Measurements from ENCODE around the gene SLCO3A1.

SLCO3A1 gene

GRCh38 chr15:92073044-92073785, 219.7 kb downstream of the SLCO3A1 start:
- Histone ChIP-seq H3K9ac (ENCODE audit: low read depth in 1 of 2, low read length in 2 of 2) (no peak overlapping the region), H3K4me3 (ENCODE audit: low read length in 2 of 2) (no peak overlapping the region), H3K9me3 (ENCODE audit: control insufficient read depth in 2 of 2, low read length in 2 of 2) (no peaks in the 10 kb centered on the region), H3K27me3 (ENCODE audit: control insufficient read depth in 2 of 2, insufficient read depth in 2 of 2, low read length in 2 of 2) (no peaks in the 10 kb centered on the region), H3K27ac (ENCODE audit: low read depth in 2 of 2, low read length in 2 of 2) (no peak overlapping the region), H3K4me1 (ENCODE audit: control insufficient read depth in 2 of 2, insufficient read depth in 2 of 2, low read length in 2 of 2) (peaks cover 0 to 10% of the 10 kb centered on the region in 2 donors), H3K36me3 (ENCODE audit: control insufficient read depth in 2 of 2, insufficient read depth in 2 of 2, low read length in 2 of 2) (no peaks in the 10 kb centered on the region)

DNA sequence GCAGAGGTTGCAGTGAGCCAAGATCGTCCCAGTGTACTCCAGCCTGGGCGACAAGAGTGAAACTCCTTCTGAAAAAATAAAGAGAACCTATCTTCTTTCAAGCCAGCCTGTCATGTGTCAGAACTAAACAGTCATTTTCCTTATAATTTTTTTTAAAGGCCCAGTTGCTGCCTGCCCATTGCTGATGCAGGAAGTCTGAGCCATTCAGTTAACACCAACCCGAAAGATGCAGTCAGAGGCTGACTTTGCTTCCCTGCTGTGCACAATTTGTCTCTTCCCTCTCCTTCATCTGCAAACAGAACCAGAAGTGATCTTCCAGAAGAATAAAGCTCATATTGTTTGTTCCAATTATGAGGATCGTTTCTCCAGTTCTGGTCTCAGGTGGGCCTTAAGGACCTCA, 220.6 kb downstream of the SLCO3A1 start:
- Histone ChIP-seq H3K9me3 (ENCODE audit: control insufficient read depth in 2 of 2, low read length in 2 of 2) (no peaks in the 10 kb centered on the region), H3K27ac (ENCODE audit: low read depth in 2 of 2, low read length in 2 of 2) (no peak overlapping the region), H3K27me3 (ENCODE audit: control insufficient read depth in 2 of 2, insufficient read depth in 2 of 2, low read length in 2 of 2) (no peaks in the 10 kb centered on the region), H3K4me3 (ENCODE audit: low read length in 2 of 2) (no peak overlapping the region), H3K4me1 (ENCODE audit: control insufficient read depth in 2 of 2, insufficient read depth in 2 of 2, low read length in 2 of 2) (peaks cover 0 to 10% of the 10 kb centered on the region in 2 donors), H3K9ac (ENCODE audit: low read depth in 1 of 2, low read length in 2 of 2) (no peak overlapping the region), H3K36me3 (ENCODE audit: control insufficient read depth in 2 of 2, insufficient read depth in 2 of 2, low read length in 2 of 2) (no peaks in the 10 kb centered on the region)

DNA sequence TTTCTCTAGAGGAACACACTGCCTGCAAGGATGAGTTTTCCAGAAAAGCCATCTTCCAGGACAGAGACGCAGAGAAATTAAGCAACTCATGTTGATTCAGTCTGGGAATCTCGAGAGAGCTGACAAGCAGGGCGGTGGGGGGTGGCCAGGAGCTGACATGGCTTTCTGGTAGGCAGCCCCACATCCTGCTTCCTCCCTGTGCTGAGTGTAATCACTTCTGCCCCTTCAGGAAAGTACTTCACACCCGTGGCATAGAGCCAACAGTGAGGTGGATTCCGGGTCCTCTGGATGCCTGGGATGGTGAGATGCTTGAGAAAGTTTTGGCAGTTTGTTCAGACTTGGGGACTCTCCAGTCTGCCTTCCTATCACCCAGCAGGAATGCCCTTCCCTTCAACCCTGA, 221.1 kb downstream of the SLCO3A1 start:
- no peaks in the 10 kb centered on the region for H3K36me3 ChIP-seq (ENCODE audit: control insufficient read depth in 2 of 2, insufficient read depth in 2 of 2, low read length in 2 of 2)
- no peak overlapping the region for H3K4me3 ChIP-seq (ENCODE audit: low read length in 2 of 2)
- no peaks in the 10 kb centered on the region for H3K27me3 ChIP-seq (ENCODE audit: control insufficient read depth in 2 of 2, insufficient read depth in 2 of 2, low read length in 2 of 2)
- no peak overlapping the region for H3K27ac ChIP-seq (ENCODE audit: low read depth in 2 of 2, low read length in 2 of 2)
- peaks cover 0 to 4% of the 10 kb centered on the region in 2 donors for H3K4me1 ChIP-seq (ENCODE audit: control insufficient read depth in 2 of 2, insufficient read depth in 2 of 2, low read length in 2 of 2)
- no peak overlapping the region for H3K9ac ChIP-seq (ENCODE audit: low read depth in 1 of 2, low read length in 2 of 2)
- H3K9me3 ChIP-seq (ENCODE audit: control insufficient read depth in 2 of 2, low read length in 2 of 2), result no peaks in the 10 kb centered on the region

- no peak overlapping the region for H3K27ac ChIP-seq (ENCODE audit: low read depth in 2 of 2, low read length in 2 of 2)
- no peaks in the 10 kb centered on the region for H3K4me1 ChIP-seq (ENCODE audit: control insufficient read depth in 2 of 2, insufficient read depth in 2 of 2, low read length in 2 of 2)
- no peaks in the 10 kb centered on the region for H3K27me3 ChIP-seq (ENCODE audit: control insufficient read depth in 2 of 2, insufficient read depth in 2 of 2, low read length in 2 of 2)
- no peaks in the 10 kb centered on the region for H3K36me3 ChIP-seq (ENCODE audit: control insufficient read depth in 2 of 2, insufficient read depth in 2 of 2, low read length in 2 of 2)
- no peaks in the 10 kb centered on the region for H3K9me3 ChIP-seq (ENCODE audit: control insufficient read depth in 2 of 2, low read length in 2 of 2)
- H3K9ac ChIP-seq (ENCODE audit: low read depth in 1 of 2, low read length in 2 of 2), result no peak overlapping the region
- H3K4me3 ChIP-seq (ENCODE audit: low read length in 2 of 2), result no peak overlapping the region
These were observed 222.3 kb downstream of the SLCO3A1 start for GRCh38 chr15:92075764-92076163.

DNA sequence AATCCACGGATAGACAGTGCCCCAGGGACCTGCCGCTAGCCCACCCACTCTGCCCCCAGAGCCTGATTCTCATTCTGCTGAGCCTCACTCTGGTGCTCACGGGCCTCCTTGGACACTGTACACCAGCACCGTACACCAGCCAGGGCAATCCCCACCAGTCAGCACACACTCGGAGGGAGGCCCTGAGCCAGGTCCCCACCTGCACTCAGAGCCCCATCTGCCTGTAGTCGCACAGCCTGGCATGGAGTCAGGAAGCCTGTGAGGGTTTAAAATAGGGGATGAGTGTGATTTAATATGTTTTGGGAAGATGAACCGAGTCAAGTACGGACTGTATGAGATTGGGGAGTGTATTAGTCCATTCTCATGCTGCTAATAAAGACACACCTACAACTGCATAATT, 223.0 kb downstream of the SLCO3A1 start:
- no peaks in the 10 kb centered on the region for H3K4me1 ChIP-seq (ENCODE audit: control insufficient read depth in 2 of 2, insufficient read depth in 2 of 2, low read length in 2 of 2)
- H3K36me3 ChIP-seq (ENCODE audit: control insufficient read depth in 2 of 2, insufficient read depth in 2 of 2, low read length in 2 of 2), result no peaks in the 10 kb centered on the region
- no peak overlapping the region for H3K4me3 ChIP-seq (ENCODE audit: low read length in 2 of 2)
- H3K27ac ChIP-seq (ENCODE audit: low read depth in 2 of 2, low read length in 2 of 2), result no peak overlapping the region
- no peaks in the 10 kb centered on the region for H3K9me3 ChIP-seq (ENCODE audit: control insufficient read depth in 2 of 2, low read length in 2 of 2)
- no peak overlapping the region for H3K9ac ChIP-seq (ENCODE audit: low read depth in 1 of 2, low read length in 2 of 2)
- H3K27me3 ChIP-seq (ENCODE audit: control insufficient read depth in 2 of 2, insufficient read depth in 2 of 2, low read length in 2 of 2), result no peaks in the 10 kb centered on the region

DNA sequence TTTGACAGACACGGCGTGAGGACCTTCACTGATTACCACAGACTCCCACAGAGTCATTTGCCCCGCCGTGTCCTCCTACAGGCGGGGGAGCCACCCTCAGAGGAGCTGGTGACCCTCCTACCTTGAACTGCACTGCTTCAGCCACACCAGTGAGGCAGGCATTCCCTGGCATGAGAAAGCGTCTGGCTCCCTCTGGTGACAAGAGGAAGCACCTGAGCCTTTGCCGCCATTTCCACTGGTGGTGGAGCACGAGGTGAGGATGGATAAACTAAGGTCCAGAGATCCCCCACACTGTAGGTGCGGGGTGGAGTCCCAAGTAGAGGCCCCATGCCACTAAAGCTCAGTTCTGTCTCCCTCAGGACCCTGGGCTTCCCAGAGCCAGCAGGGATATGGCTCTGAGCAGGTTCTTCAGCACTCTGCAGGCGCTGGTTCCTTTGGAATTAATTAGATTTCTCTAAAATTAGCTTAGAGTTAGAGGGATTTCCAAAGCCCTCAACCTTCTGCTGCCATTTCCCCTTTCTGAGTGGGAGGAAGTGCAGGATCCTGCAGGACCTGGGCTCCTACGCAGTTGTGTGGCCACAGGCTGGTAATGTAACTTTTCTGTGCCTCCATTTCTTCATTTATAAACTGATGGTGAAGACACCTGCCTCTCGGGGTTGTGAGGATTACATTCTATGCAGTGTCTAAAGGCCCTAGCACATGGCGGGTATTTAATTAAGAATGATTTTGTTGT, 224.0 kb downstream of the SLCO3A1 start:
- H3K9me3 ChIP-seq (ENCODE audit: control insufficient read depth in 2 of 2, low read length in 2 of 2), result no peaks in the 10 kb centered on the region
- no peaks in the 10 kb centered on the region for H3K36me3 ChIP-seq (ENCODE audit: control insufficient read depth in 2 of 2, insufficient read depth in 2 of 2, low read length in 2 of 2)
- H3K9ac ChIP-seq (ENCODE audit: low read depth in 1 of 2, low read length in 2 of 2), result no peak overlapping the region
- H3K4me3 ChIP-seq (ENCODE audit: low read length in 2 of 2), result no peak overlapping the region
- no peak overlapping the region for H3K27ac ChIP-seq (ENCODE audit: low read depth in 2 of 2, low read length in 2 of 2)
- H3K27me3 ChIP-seq (ENCODE audit: control insufficient read depth in 2 of 2, insufficient read depth in 2 of 2, low read length in 2 of 2), result no peaks in the 10 kb centered on the region
- H3K4me1 ChIP-seq (ENCODE audit: control insufficient read depth in 2 of 2, insufficient read depth in 2 of 2, low read length in 2 of 2), result no peaks in the 10 kb centered on the region

DNA sequence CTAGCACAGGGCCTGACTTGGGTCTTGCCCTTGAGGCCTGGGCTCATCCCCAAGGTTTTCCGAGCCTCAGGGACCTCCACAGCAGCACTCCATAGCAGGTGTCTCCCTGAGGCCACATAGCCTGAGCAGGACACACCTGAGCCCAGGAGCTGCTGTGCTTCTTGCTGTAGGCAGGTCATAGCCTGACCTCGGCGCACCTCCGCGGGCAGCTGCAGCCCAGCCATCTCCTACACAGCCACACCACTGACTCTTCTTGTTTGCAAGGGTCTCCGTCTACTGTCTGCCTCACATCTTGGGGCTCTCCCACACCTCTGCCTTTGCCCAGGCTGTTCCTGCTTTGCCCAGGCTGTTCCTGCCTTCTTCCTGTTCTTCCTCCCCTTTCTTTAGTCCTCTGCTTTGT, 224.8 kb downstream of the SLCO3A1 start:
- H3K4me3 ChIP-seq (ENCODE audit: low read length in 2 of 2), result no peak overlapping the region
- no peaks in the 10 kb centered on the region for H3K4me1 ChIP-seq (ENCODE audit: control insufficient read depth in 2 of 2, insufficient read depth in 2 of 2, low read length in 2 of 2)
- H3K9me3 ChIP-seq (ENCODE audit: control insufficient read depth in 2 of 2, low read length in 2 of 2), result no peaks in the 10 kb centered on the region
- H3K9ac ChIP-seq (ENCODE audit: low read depth in 1 of 2, low read length in 2 of 2), result no peak overlapping the region
- H3K36me3 ChIP-seq (ENCODE audit: control insufficient read depth in 2 of 2, insufficient read depth in 2 of 2, low read length in 2 of 2), result no peaks in the 10 kb centered on the region
- no peak overlapping the region for H3K27ac ChIP-seq (ENCODE audit: low read depth in 2 of 2, low read length in 2 of 2)
- no peaks in the 10 kb centered on the region for H3K27me3 ChIP-seq (ENCODE audit: control insufficient read depth in 2 of 2, insufficient read depth in 2 of 2, low read length in 2 of 2)

DNA sequence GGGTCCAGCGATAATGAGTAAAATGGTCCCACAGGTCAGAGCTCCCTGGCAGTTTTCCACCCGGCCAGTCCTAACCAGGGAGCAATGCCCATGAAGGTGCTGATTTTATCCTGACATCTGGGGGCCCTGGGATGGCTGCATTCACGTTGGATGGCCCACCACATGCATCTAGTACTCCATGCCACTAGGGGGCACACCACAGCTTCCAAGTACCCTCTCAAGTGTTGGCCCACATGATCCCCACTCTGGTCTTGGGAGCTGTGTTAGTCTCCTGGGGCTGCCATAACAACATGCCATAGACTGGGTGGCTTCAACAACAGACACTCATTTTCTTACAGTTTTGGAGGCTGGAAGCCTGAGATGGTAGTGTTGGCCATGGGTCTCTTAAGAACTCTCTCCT, 225.5 kb downstream of the SLCO3A1 start:
- no peaks in the 10 kb centered on the region for H3K27me3 ChIP-seq (ENCODE audit: control insufficient read depth in 2 of 2, insufficient read depth in 2 of 2, low read length in 2 of 2)
- no peak overlapping the region for H3K9ac ChIP-seq (ENCODE audit: low read depth in 1 of 2, low read length in 2 of 2)
- H3K27ac ChIP-seq (ENCODE audit: low read depth in 2 of 2, low read length in 2 of 2), result no peak overlapping the region
- no peaks in the 10 kb centered on the region for H3K36me3 ChIP-seq (ENCODE audit: control insufficient read depth in 2 of 2, insufficient read depth in 2 of 2, low read length in 2 of 2)
- H3K4me3 ChIP-seq (ENCODE audit: low read length in 2 of 2), result no peak overlapping the region
- H3K4me1 ChIP-seq (ENCODE audit: control insufficient read depth in 2 of 2, insufficient read depth in 2 of 2, low read length in 2 of 2), result no peaks in the 10 kb centered on the region
- no peaks in the 10 kb centered on the region for H3K9me3 ChIP-seq (ENCODE audit: control insufficient read depth in 2 of 2, low read length in 2 of 2)

GRCh38 chr15:92079647-92080255, 226.2 kb downstream of the SLCO3A1 start:
- H3K27ac ChIP-seq (ENCODE audit: low read depth in 2 of 2, low read length in 2 of 2), result no peak overlapping the region
- no peaks in the 10 kb centered on the region for H3K9me3 ChIP-seq (ENCODE audit: control insufficient read depth in 2 of 2, low read length in 2 of 2)
- no peak overlapping the region for H3K9ac ChIP-seq (ENCODE audit: low read depth in 1 of 2, low read length in 2 of 2)
- no peak overlapping the region for H3K4me3 ChIP-seq (ENCODE audit: low read length in 2 of 2)
- no peaks in the 10 kb centered on the region for H3K36me3 ChIP-seq (ENCODE audit: control insufficient read depth in 2 of 2, insufficient read depth in 2 of 2, low read length in 2 of 2)
- H3K27me3 ChIP-seq (ENCODE audit: control insufficient read depth in 2 of 2, insufficient read depth in 2 of 2, low read length in 2 of 2), result no peaks in the 10 kb centered on the region
- no peaks in the 10 kb centered on the region for H3K4me1 ChIP-seq (ENCODE audit: control insufficient read depth in 2 of 2, insufficient read depth in 2 of 2, low read length in 2 of 2)

Measured in mucosa of rectum (tissue), 2 donors.